Measurements from ENCODE around the gene PPP2CA.

The PPP2CA gene

DNA sequence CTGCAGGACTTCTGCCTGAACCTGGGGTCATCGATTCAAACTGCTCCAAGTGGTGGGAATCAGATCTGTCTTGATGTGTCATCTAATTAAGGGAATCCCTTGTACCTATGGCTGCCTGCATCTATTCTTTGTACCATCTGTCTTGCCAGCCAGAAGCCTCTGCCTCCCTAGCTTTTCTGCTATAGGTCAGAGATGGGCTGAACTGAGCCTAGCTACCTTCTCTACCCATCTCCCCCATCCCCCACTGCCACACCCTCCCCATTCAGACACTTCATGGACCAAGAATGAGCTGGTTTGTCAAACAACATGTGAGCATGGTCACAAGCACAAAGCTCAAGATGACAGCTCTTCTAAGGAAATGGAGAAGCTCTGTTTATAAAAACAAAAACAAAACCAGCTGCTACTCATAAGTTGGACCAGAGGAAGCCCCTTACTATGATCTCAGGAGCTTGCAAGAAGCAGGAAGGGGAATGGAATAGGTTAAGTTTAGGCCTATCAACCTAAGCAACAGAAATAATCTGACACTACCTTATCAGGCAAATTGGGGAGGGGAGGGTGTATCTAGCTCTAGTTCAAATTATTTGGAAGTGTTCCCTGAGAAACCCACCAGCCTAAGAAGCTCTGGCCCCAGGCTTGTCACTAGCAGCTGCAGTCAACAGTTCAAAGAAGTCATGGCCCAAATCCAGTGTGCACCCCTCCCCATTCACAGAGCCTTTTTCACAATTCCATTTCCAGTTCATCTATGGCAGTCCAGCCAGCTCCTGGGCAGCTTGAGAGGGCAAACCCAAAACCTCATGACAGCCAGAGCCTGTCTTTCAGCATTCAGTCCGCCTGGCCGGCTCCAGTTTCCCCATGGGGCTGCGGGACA lies 79.0 kb downstream of the PPP2CA start:
- DNase-seq: no peak

DNA sequence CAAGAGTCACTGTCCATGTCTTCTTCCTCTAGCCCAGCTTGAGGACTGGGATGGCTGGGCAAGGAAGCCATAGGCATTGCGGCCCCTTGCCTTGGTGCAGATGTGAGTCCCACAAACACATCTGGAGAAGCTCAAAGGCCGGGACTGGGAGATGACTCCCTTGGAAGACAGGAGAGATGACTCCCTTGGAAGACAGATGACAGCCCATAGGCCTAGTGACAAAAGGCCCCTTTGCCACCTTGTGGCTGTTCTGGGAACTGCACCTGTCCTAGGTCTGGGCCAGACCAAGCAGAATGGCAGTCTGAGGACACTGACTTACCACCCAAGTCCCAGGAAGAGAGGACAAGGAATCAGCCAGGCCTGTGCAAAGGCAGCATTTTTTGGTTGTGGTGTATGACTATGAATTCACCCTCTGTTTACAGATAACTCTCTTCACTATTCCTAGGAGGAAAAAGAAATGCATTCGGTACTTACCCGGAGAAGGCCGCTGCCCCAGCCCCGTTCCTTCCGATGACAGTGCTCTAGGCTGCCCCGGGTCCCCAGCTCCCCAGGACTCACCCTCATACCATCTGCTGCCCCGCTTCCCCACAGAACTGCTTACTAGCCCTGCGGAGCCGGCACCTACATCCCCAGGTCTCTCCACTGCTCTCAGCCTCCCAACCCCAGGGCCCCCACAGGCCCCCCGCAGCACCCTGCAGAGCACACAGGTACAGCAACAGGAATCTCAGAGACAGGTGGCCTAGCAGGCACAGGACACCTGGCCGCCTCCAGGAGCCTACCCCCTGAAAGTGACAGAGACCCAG lies 79.9 kb downstream of the PPP2CA start:
- no peak for DNase-seq

DNA sequence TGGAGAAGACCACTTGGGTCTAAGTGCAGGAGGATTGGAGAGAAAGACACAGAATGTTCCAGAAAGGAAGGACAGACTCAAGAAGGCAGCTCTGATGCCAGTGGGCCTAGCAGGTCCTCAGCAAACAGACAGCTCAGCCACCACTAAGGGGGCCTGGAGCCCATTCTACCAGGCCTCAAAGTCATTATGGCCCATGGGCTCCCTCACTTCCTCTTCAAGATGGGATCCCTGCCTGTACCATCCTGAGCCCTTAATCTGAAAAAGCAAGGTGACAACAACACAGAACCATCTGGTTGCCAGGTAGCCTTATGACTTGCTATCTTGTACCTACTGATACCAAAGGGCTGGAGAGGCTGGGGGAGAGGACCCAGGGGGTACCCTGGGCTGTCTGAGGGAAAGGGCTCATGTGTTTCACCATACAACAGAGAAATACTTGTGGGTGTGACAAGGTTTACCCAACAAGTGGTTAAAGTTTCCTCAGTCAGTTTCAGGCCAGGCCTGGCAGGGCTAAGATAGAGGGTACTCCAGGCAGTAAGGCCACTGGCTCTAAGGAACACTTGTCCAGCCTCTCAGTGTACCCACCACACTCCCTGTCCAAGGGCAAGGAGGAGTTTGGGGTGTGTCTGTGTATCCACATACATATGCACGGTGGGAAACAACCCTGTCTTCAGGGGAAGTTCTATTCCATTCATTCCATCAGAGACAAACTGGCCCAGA lies 80.7 kb downstream of the PPP2CA start:
- no peak for DNase-seq
